NCI-H524 (cell line): Measurements from ENCODE around the gene KCNK16.
"Not testable (repeated sequence)": the region's sequence is repeated elsewhere in the genome, so short reads cannot be mapped to it uniquely, and the experiment has no call there.

Source experiments
- DNase-seq, 2 experiments: peaks; one replicate each; lab custom pipeline; 2025; lab: John Stamatoyannopoulos, UW

The KCNK16 gene

GRCh38 chr6:39309942-39310531 lies 12.5 kb downstream of the KCNK16 start:
- peak; percentile 40 to 76 for DNase-seq

- DNase-seq: no peak
Measured at GRCh38 chr6:39307462-39307861, 15.0 kb downstream of the KCNK16 start.

- DNase-seq: peak in 1 of 2 experiments; percentile 12
Measured at GRCh38 chr6:39304951-39305350, 17.6 kb downstream of the KCNK16 start.

GRCh38 chr6:39303425-39304153 lies 18.9 kb downstream of the KCNK16 start:
- no peak for DNase-seq

GRCh38 chr6:39302669-39303424 lies 19.7 kb downstream of the KCNK16 start:
- peak; percentile 53 to 81 for DNase-seq

- no peak for DNase-seq
Measured at GRCh38 chr6:39302011-39302410, 20.5 kb downstream of the KCNK16 start.

GRCh38 chr6:39301606-39302005 lies 20.9 kb downstream of the KCNK16 start:
- peak in 1 of 2 experiments; percentile 37 for DNase-seq

- no peak for DNase-seq
Measured at GRCh38 chr6:39300739-39301138, 21.8 kb downstream of the KCNK16 start.

- DNase-seq: no peak
Measured at GRCh38 chr6:39298061-39298460, 24.4 kb downstream of the KCNK16 start.

- no peak for DNase-seq
Measured at GRCh38 chr6:39296745-39297640, 25.5 kb downstream of the KCNK16 start.

GRCh38 chr6:39295611-39296011 lies 26.9 kb downstream of the KCNK16 start:
- DNase-seq: no peak

GRCh38 chr6:39294899-39295298 lies 27.6 kb downstream of the KCNK16 start:
- no peak for DNase-seq

GRCh38 chr6:39294133-39294532 lies 28.4 kb downstream of the KCNK16 start:
- no peak for DNase-seq

GRCh38 chr6:39292637-39293036 lies 29.9 kb downstream of the KCNK16 start:
- no peak for DNase-seq

GRCh38 chr6:39289490-39289889 lies 33.0 kb downstream of the KCNK16 start:
- DNase-seq: no peak

GRCh38 chr6:39287601-39288000 lies 34.9 kb downstream of the KCNK16 start:
- DNase-seq: no peak

- not testable (repeated sequence) for DNase-seq
Measured at GRCh38 chr6:39286596-39286995, 35.9 kb downstream of the KCNK16 start.

GRCh38 chr6:39282774-39283173 lies 39.7 kb downstream of the KCNK16 start:
- DNase-seq: no peak

- no peak for DNase-seq
Measured at GRCh38 chr6:39281312-39281980, 41.1 kb downstream of the KCNK16 start.

- no peak for DNase-seq
Measured at GRCh38 chr6:39280247-39280731, 42.2 kb downstream of the KCNK16 start.

GRCh38 chr6:39279539-39279938 lies 43.0 kb downstream of the KCNK16 start:
- DNase-seq: no peak
